ENCODE measurements around the gene TBX15.

Gene TBX15

DNA sequence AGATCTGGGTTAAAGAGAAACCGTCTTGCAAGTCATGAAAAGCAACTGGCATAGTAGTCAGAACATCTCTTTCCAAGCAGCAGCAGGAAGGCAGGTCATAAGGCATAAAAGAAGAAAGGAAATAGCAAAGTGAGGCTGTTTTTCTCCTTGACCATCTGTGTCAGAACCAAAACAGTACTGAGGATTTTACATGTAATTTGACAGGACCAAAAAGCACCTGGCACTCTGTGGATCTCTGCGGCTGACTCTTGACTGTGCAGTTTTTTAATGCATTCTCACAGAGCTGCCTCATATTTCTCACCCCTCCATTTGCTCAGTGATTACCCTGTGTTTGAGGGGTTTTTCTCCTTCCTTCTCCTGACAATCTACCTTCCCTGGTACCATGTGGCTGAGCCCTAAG, 17.7 kb downstream of the TBX15 start:
- peaks cover 3% of the 10 kb centered on the region; the same call in 1 of the 2 replicates for H3F3A ChIP-seq (ENCODE audit: insufficient read depth, low read length)
- no peak overlapping the region for H3K4me3 ChIP-seq (ENCODE audit: low read length)
- TF ChIP-seq CTCF (IDR thresholded peaks at IDR 0.05; ENCODE audit: low read length) (no peak), EZH2phosphoT487 (IDR thresholded peaks at IDR 0.05; ENCODE audit: low read length) (no peak), EZH2 (optimal IDR thresholded peaks at IDR 0.05; ENCODE audit: low read depth, low read length) (no peak)
- H3K9me3 ChIP-seq (replicated peaks; ENCODE audit: insufficient read depth, low read length) = no peaks in the 10 kb centered on the region
- H3K9me2 ChIP-seq (replicated peaks; ENCODE audit: insufficient read depth, low read length) = no peaks in the 10 kb centered on the region
- H3K4me1 ChIP-seq (ENCODE audit: low read length) = peaks cover 29% of the 10 kb centered on the region
- no peaks in the 10 kb centered on the region for H4K20me1 ChIP-seq (ENCODE audit: insufficient read depth, low read length)
- H3K36me3 ChIP-seq (replicated peaks; ENCODE audit: insufficient read depth, low read length) = no peaks in the 10 kb centered on the region
- no peak overlapping the region for H2AFZ ChIP-seq (ENCODE audit: low read length)
- no peak overlapping the region for H3K9ac ChIP-seq (ENCODE audit: low read length)
- no peak overlapping the region for H3K4me2 ChIP-seq (ENCODE audit: low read depth, low read length)
- peak overlapping the region; percentile 65; the same call in 1 of the 2 replicates for H3K27ac ChIP-seq (ENCODE audit: low read length)
- H3K79me2 ChIP-seq (ENCODE audit: low read length) = no peaks in the 10 kb centered on the region
- DNase-seq = peak; percentile 38
- no peaks in the 10 kb centered on the region for H3K27me3 ChIP-seq (replicated peaks; ENCODE audit: insufficient read depth, low read length)

DNA sequence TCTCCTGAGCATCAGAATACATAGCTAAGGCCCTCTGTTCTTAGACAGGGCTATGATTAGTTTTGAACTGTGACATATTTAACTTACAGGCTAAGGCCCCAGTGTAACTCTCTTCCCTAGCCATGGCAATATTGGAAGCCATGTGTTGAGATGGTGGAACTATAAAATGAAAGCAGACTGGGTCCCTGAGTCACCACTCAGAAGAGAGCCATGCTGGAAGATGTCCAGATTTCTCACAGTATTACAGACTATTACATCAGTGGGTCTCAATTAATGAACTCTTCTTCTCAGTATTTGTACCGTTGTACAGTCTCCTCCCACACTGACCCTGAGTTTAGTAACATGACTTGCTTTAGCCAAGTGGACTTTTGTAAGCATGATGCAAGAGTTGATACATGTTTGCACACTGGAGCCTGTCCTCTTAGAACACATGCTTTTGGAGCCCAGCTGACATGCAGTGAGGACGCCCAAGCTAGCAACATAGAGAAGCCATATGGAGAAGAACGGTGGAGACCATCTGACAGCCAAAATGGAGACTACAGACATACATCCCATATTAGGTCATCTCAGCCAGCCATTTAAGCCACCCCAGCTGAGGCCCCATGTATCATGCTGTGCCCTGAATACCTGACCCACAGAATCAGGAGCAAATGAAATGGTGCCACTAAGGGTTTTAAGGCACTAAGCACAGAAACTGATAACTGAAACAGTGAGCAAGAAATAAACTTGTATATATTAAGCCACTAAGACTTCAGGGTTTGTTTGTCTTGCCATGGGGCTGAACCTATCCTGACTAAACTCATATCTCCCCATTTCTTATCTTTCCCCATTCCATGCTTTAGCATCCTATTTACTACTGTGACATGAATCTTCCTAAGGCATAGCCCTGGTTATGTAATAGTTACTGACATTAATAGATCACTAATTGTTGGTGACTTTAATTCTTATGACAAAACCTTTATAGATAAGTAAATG, 24.4 kb downstream of the TBX15 start:
- Histone ChIP-seq H3K4me2 (ENCODE audit: low read depth, low read length) (no peak overlapping the region), H3K9me2 (replicated peaks; ENCODE audit: insufficient read depth, low read length) (no peaks in the 10 kb centered on the region), H3K4me1 (ENCODE audit: low read length) (peaks cover 28% of the 10 kb centered on the region), H4K20me1 (ENCODE audit: insufficient read depth, low read length) (no peaks in the 10 kb centered on the region), H3K36me3 (replicated peaks; ENCODE audit: insufficient read depth, low read length) (no peaks in the 10 kb centered on the region), H3K4me3 (ENCODE audit: low read length) (no peak overlapping the region), H2AFZ (ENCODE audit: low read length) (no peak overlapping the region), H3K9ac (ENCODE audit: low read length) (no peak overlapping the region), H3K27me3 (replicated peaks; ENCODE audit: insufficient read depth, low read length) (no peaks in the 10 kb centered on the region), H3F3A (ENCODE audit: insufficient read depth, low read length) (peaks cover 10% of the 10 kb centered on the region), H3K79me2 (ENCODE audit: low read length) (no peaks in the 10 kb centered on the region), H3K9me3 (replicated peaks; ENCODE audit: insufficient read depth, low read length) (no peaks in the 10 kb centered on the region), H3K27ac (ENCODE audit: low read length) (no peak overlapping the region)
- TF ChIP-seq CTCF (IDR thresholded peaks at IDR 0.05; ENCODE audit: low read length) = no peak
- no peak for TF ChIP-seq EZH2 (optimal IDR thresholded peaks at IDR 0.05; ENCODE audit: low read depth, low read length)
- no peak for TF ChIP-seq EZH2phosphoT487 (IDR thresholded peaks at IDR 0.05; ENCODE audit: low read length)
- DNase-seq = no peak

- Histone ChIP-seq H3K4me2 (ENCODE audit: low read depth, low read length) (no peak overlapping the region), H3K27me3 (replicated peaks; ENCODE audit: insufficient read depth, low read length) (no peaks in the 10 kb centered on the region), H3K36me3 (replicated peaks; ENCODE audit: insufficient read depth, low read length) (no peaks in the 10 kb centered on the region), H2AFZ (ENCODE audit: low read length) (no peak overlapping the region), H3K9me3 (replicated peaks; ENCODE audit: insufficient read depth, low read length) (no peaks in the 10 kb centered on the region), H4K20me1 (ENCODE audit: insufficient read depth, low read length) (no peaks in the 10 kb centered on the region), H3K9ac (ENCODE audit: low read length) (no peak overlapping the region), H3K9me2 (replicated peaks; ENCODE audit: insufficient read depth, low read length) (no peaks in the 10 kb centered on the region), H3K79me2 (ENCODE audit: low read length) (no peaks in the 10 kb centered on the region), H3F3A (ENCODE audit: insufficient read depth, low read length) (peaks cover 10% of the 10 kb centered on the region), H3K4me3 (ENCODE audit: low read length) (no peak overlapping the region), H3K27ac (ENCODE audit: low read length) (no peak overlapping the region), H3K4me1 (ENCODE audit: low read length) (peaks cover 30% of the 10 kb centered on the region)
- DNase-seq = no peak
- TF ChIP-seq CTCF (IDR thresholded peaks at IDR 0.05; ENCODE audit: low read length) = no peak
Observed at GRCh38 chr1:118963138-118963455, 25.0 kb downstream of the TBX15 start.
